Vagina (tissue), 2 donors: ENCODE measurements around the gene OSBP2. TPM values are rescaled to one million over a fixed set of nuclear protein-coding genes. Genes with fewer than 3 reads are reported as not detected.

ENCODE experiments used
- DNase-seq, 2 donors: peaks; one replicate each; pipeline ENCODE4 v3.0.0-alpha.2; 2017; ENCODE audit errors: extremely low spot score in 2 of 2
- H3K27ac ChIP-seq: fragments of 200-600 bp; sonication (generic); one replicate; pipeline ENCODE4 v1.5.1; 2019
- H3K27me3 ChIP-seq: fragments of 200-600 bp; sonication (generic); one replicate; pipeline ENCODE4 v1.5.1; 2019
- H3K36me3 ChIP-seq, 2 donors: fragments of 200-600 bp; sonication (generic); one replicate each; pipeline ENCODE4 v1.5.1; 2017 to 2019
- H3K4me1 ChIP-seq: fragments of 200-600 bp; sonication (generic); one replicate; pipeline ENCODE4 v1.5.1; 2019
- H3K4me3 ChIP-seq, 2 donors: fragments of 200-600 bp; sonication (generic); 1 replicate in 1 of 2; 2 replicates in 1 of 2; pipeline ENCODE4 v1.5.1; 2016 to 2019
- H3K9me3 ChIP-seq: fragments of 200-600 bp; sonication (generic); one replicate; pipeline ENCODE4 v1.5.1; 2019
- POLR2A ChIP-seq, 2 donors: fragments of 450-650 bp; IDR thresholded peaks; one replicate each; pipeline ENCODE4 v1.6.1; 2017; ENCODE audit warnings: antibody characterized with exemption in 2 of 2, mild to moderate bottlenecking in 2 of 2, moderate library complexity in 2 of 2
- POLR2AphosphoS5 ChIP-seq, 2 donors: sonication (generic); formaldehyde crosslinking; IDR thresholded peaks; one replicate each; pipeline ENCODE4 v1.9.0; 2017; ENCODE audit warnings: antibody characterized with exemption in 2 of 2, mild to moderate bottlenecking in 2 of 2, low read depth in 1 of 2; ENCODE audit not compliant: insufficient read depth in 1 of 2
- intact Hi-C: fragments of 100-400 bp; cut with DNase I; formaldehyde crosslinking; loops from one replicate; pipeline ENCODE4 v1.15.1; 2023
- total RNA-seq: library from RNA; depleted of rRNA; stranded (reverse); fragments of >200 nt; gene quantifications from one replicate; pipeline ENCODE4 v1.2.3, GENCODE V29; 2016
- TF ChIP-seq, protein P1 (sequence below), 3 experiments: fragments of 450-650 bp in 2 of 3; fragments of 200-600 bp in 1 of 3; sonication (generic) in 1 of 3; IDR thresholded peaks; one replicate each; pipeline ENCODE4 v1.5.1; 2017 to 2019; ENCODE audit warnings: antibody characterized with exemption in 3 of 3, mild to moderate bottlenecking in 2 of 3, moderate library complexity in 2 of 3

The OSBP2 gene
- total RNA-seq, 1 donor from 2014 or later: 3.7 TPM

DNA sequence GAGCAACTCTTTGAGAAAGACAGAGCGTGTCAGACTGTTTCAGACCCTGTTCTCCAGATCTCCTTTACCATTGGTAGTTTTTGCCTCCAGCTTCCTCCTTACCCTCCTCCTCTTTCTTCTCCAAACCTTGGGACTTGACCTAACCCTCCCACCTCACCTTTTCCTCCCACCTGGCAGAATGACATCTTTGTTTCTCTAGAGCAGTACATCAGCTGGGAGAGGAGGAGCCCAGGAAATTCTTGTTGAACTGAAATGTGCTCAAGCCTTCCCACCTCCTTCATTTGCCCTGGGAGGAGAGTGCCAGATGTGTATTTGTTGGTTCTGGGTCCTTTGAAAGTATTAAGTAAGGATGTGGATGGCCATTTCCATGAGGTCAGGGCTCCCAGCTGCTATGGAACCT, 17.4 kb downstream of the OSBP2 start:
- H3K9me3 ChIP-seq: no peaks in the 10 kb centered on the region

DNA sequence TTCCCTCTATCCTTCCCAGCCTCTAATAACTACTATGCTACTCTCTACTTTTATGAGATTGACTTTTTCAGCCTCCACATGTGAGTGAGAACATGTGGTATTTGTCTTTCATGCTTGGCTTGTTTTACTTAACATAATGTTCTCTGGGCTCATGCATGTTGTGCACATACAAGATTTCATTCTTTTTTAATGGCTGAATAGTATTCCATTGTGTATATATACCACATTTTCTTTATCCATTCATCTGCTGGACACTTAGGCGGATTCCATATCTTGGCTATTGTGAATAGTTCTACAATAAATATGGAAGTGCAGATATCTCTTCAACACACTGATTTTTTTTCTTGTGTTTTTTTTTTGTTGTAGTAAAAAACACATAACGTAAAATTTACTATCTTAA, 19.4 kb downstream of the OSBP2 start:
- Histone ChIP-seq H3K9me3 (no peaks in the 10 kb centered on the region), H3K4me3 (no peak overlapping the region), H3K27me3 (no peaks in the 10 kb centered on the region), H3K4me1 (no peaks in the 10 kb centered on the region), H3K27ac (no peak overlapping the region), H3K36me3 (no peaks in the 10 kb centered on the region)
- intact Hi-C loops: no loop called here
- no peak for TF ChIP-seq POLR2AphosphoS5 (IDR thresholded peaks at IDR 0.05; ENCODE audit: insufficient read depth in 1 of 2, low read depth in 1 of 2)
- no peak for TF ChIP-seq POLR2A (IDR thresholded peaks at IDR 0.05)
- TF ChIP-seq, protein P1, sequence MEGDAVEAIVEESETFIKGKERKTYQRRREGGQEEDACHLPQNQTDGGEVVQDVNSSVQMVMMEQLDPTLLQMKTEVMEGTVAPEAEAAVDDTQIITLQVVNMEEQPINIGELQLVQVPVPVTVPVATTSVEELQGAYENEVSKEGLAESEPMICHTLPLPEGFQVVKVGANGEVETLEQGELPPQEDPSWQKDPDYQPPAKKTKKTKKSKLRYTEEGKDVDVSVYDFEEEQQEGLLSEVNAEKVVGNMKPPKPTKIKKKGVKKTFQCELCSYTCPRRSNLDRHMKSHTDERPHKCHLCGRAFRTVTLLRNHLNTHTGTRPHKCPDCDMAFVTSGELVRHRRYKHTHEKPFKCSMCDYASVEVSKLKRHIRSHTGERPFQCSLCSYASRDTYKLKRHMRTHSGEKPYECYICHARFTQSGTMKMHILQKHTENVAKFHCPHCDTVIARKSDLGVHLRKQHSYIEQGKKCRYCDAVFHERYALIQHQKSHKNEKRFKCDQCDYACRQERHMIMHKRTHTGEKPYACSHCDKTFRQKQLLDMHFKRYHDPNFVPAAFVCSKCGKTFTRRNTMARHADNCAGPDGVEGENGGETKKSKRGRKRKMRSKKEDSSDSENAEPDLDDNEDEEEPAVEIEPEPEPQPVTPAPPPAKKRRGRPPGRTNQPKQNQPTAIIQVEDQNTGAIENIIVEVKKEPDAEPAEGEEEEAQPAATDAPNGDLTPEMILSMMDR (IDR thresholded peaks at IDR 0.05): no peak
- no peak for DNase-seq

More for the DNA sequence above, 17.4 kb downstream of the OSBP2 start:
- intact Hi-C loops: no loop called here
- no peak for DNase-seq
- Histone ChIP-seq H3K4me3 (no peak overlapping the region), H3K4me1 (no peaks in the 10 kb centered on the region), H3K27ac (no peak overlapping the region), H3K36me3 (no peaks in the 10 kb centered on the region), H3K27me3 (no peaks in the 10 kb centered on the region)
- TF ChIP-seq POLR2AphosphoS5 (IDR thresholded peaks at IDR 0.05; ENCODE audit: insufficient read depth in 1 of 2, low read depth in 1 of 2) (no peak), POLR2A (IDR thresholded peaks at IDR 0.05) (no peak)
- TF ChIP-seq, protein P1 (IDR thresholded peaks at IDR 0.05): no peak

DNA sequence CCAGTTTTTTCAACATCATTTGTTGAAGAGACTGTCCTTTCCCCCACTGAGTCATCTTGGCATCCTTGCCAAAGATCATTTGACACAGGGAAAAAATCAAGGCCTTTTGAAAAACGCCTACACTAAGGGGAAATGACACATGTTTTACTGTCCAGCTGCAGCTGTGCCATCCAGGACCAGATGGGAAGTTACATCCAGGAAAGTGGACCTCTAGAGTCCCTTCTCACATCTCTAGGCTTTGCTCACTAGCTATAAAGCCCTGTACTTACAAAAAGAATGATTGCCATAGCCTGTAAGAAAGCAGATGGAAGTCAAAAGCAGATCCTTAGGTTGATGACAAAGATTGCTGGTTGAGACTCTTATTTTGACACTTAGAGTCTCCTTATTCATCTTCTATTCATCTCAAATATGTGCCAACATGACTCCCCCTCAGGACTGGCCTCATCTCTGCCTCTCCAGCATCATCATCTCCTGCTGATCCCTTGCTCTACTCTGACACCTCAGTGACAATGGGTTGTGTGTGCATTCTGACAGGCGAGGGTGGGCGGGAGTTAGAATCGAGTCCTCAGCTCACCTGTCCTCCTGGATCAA, 22.8 kb downstream of the OSBP2 start:
- no peak for DNase-seq
- no peak overlapping the region for H3K27ac ChIP-seq
- H3K27me3 ChIP-seq: no peaks in the 10 kb centered on the region
- intact Hi-C loops: no loop called here
- no peaks in the 10 kb centered on the region for H3K4me1 ChIP-seq
- no peaks in the 10 kb centered on the region for H3K36me3 ChIP-seq
- H3K9me3 ChIP-seq: no peaks in the 10 kb centered on the region
- TF ChIP-seq POLR2A (IDR thresholded peaks at IDR 0.05): no peak
- no peak overlapping the region for H3K4me3 ChIP-seq

DNA sequence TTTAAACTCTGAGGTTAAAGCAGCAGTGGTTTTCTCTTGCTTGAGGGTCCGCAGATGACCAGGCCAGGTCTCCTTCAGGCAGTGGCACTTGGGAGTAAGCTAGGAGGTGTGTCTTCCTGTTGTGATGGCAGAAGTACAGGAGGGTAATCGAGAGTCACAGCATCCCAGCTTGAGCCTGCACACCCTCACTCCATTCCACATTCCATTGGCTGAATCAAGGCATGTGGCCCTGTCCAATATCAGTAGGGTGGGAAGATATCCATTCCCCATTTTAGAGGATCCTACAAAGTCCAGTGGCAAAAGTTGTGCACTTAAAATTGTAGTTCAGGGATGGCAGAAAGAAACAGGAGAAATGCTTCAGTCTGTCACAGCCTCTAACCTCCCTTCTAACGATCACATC, 23.3 kb downstream of the OSBP2 start:
- TF ChIP-seq POLR2A (IDR thresholded peaks at IDR 0.05) (no peak), POLR2AphosphoS5 (IDR thresholded peaks at IDR 0.05; ENCODE audit: insufficient read depth in 1 of 2, low read depth in 1 of 2) (no peak)
- TF ChIP-seq, protein P1 (IDR thresholded peaks at IDR 0.05): no peak
- no peak overlapping the region for H3K27ac ChIP-seq
- H3K27me3 ChIP-seq: no peaks in the 10 kb centered on the region
- H3K9me3 ChIP-seq: no peaks in the 10 kb centered on the region
- no peak overlapping the region for H3K4me3 ChIP-seq
- intact Hi-C loops: no loop called here
- no peaks in the 10 kb centered on the region for H3K4me1 ChIP-seq
- no peaks in the 10 kb centered on the region for H3K36me3 ChIP-seq
- no peak for DNase-seq

DNA sequence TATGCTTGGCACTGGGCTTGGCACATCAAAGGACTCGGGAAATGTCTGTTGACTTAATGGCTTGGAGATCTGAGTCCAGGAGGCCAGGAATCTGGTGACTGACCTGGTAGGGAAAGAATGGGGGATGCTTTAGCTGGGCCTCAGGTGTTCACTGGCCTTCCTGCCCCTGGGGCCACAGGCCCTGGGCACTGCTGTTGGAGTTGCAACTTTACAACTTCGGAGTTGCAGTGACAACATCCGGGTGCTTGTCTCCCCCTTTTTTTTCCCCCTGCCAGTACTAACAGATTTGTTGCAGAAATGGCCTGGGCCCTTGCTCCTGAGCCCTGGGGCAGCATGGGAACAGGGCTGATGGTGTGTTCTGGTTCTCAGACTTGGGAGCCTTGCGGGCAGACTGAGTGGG, 23.8 kb downstream of the OSBP2 start:
- no peak overlapping the region for H3K4me3 ChIP-seq
- H3K36me3 ChIP-seq: no peaks in the 10 kb centered on the region
- H3K27ac ChIP-seq: no peak overlapping the region
- H3K4me1 ChIP-seq: no peaks in the 10 kb centered on the region
- TF ChIP-seq, protein P1 (IDR thresholded peaks at IDR 0.05): no peak
- TF ChIP-seq POLR2A (IDR thresholded peaks at IDR 0.05) (no peak), POLR2AphosphoS5 (IDR thresholded peaks at IDR 0.05; ENCODE audit: insufficient read depth in 1 of 2, low read depth in 1 of 2) (no peak)
- intact Hi-C loops: no loop called here
- H3K27me3 ChIP-seq: no peaks in the 10 kb centered on the region
- DNase-seq: no peak
- H3K9me3 ChIP-seq: no peaks in the 10 kb centered on the region
